HepG2 (cell line): ENCODE results near the gene ATXN1L. TPM values are rescaled to one million over a fixed set of nuclear protein-coding genes. Genes with fewer than 3 reads are reported as not detected.

Experiments
- ADNP ChIP-seq: sonication (generic); formaldehyde crosslinking; IDR thresholded peaks from 2 replicates; pipeline ENCODE4 v1.4.0; 2020; ENCODE audit warnings: missing genetic modification reagents
- ATF7 ChIP-seq, 2 experiments: fragments of 450-650 bp in 1 of 2; sonication (generic) in 1 of 2; formaldehyde crosslinking in 1 of 2; IDR thresholded peaks; 2 replicates each; pipeline versions ENCODE4 v1.4.0 to v1.6.1; 2016 to 2020; ENCODE audit warnings: antibody characterized with exemption in 1 of 2, mild to moderate bottlenecking in 1 of 2, missing genetic modification reagents in 1 of 2
- CHCHD3 ChIP-seq: sonication (generic); formaldehyde crosslinking; IDR thresholded peaks from 2 replicates; pipeline ENCODE4 v1.8.0; 2022; ENCODE audit warnings: mild to moderate bottlenecking, missing genetic modification reagents, moderate library complexity
- HOXD1 ChIP-seq: sonication (generic); formaldehyde crosslinking; IDR thresholded peaks from 2 replicates; pipeline ENCODE4 v1.5.0; 2020; ENCODE audit warnings: missing genetic modification reagents
- IKZF1 ChIP-seq: fragments of 450-650 bp; IDR thresholded peaks from 2 replicates; pipeline ENCODE4 v1.7.1; 2016
- MEIS1 ChIP-seq: sonication (generic); formaldehyde crosslinking; IDR thresholded peaks from 2 replicates; pipeline ENCODE4 v1.9.0; 2021; ENCODE audit warnings: mild to moderate bottlenecking, missing genetic modification reagents, moderate library complexity, borderline replicate concordance
- NAIF1 ChIP-seq: sonication (generic); formaldehyde crosslinking; IDR thresholded peaks from 2 replicates; pipeline ENCODE4 v1.5.0; 2020; ENCODE audit warnings: mild to moderate bottlenecking, missing genetic modification reagents, borderline replicate concordance
- NFAT5 ChIP-seq: sonication (generic); formaldehyde crosslinking; IDR thresholded peaks from 2 replicates; pipeline ENCODE4 v1.4.0; 2020; ENCODE audit warnings: missing genetic modification reagents
- SALL1 ChIP-seq: sonication (generic); formaldehyde crosslinking; IDR thresholded peaks from 2 replicates; pipeline ENCODE4 v1.8.0; 2022; ENCODE audit warnings: mild to moderate bottlenecking, missing genetic modification reagents
- YEATS4 ChIP-seq: sonication (generic); formaldehyde crosslinking; IDR thresholded peaks from 2 replicates; pipeline ENCODE4 v1.4.0; 2020; ENCODE audit warnings: missing genetic modification reagents, borderline replicate concordance
- ZFP36L2 ChIP-seq: sonication (generic); formaldehyde crosslinking; IDR thresholded peaks from 2 replicates; pipeline ENCODE4 v1.4.0; 2020; ENCODE audit warnings: missing genetic modification reagents
- ZNF138 ChIP-seq: sonication (generic); formaldehyde crosslinking; IDR thresholded peaks from 2 replicates; pipeline ENCODE4 v1.5.0; 2020; ENCODE audit warnings: mild to moderate bottlenecking, low read depth, missing genetic modification reagents
- ZNF317 ChIP-seq: sonication (generic); formaldehyde crosslinking; IDR thresholded peaks from 2 replicates; pipeline ENCODE4 v1.5.0; 2020; ENCODE audit warnings: mild to moderate bottlenecking, missing genetic modification reagents
- ZNF382 ChIP-seq: sonication (generic); formaldehyde crosslinking; IDR thresholded peaks from 2 replicates; pipeline ENCODE4 v1.5.0; 2020; ENCODE audit warnings: missing genetic modification reagents, mild to moderate bottlenecking, borderline replicate concordance
- ZNF414 ChIP-seq: sonication (generic); formaldehyde crosslinking; IDR thresholded peaks from 2 replicates; pipeline ENCODE4 v1.5.0; 2020; ENCODE audit warnings: missing genetic modification reagents
- ZNF451 ChIP-seq: sonication (generic); formaldehyde crosslinking; IDR thresholded peaks from 2 replicates; pipeline ENCODE4 v1.5.0; 2020; ENCODE audit warnings: mild to moderate bottlenecking, missing genetic modification reagents
- ZNF672 ChIP-seq: sonication (generic); formaldehyde crosslinking; IDR thresholded peaks from 2 replicates; pipeline ENCODE4 v1.8.1; 2022; ENCODE audit warnings: missing genetic modification reagents
- ZNF678 ChIP-seq: sonication (generic); formaldehyde crosslinking; IDR thresholded peaks from 2 replicates; pipeline ENCODE4 v1.4.0; 2020; ENCODE audit warnings: mild to moderate bottlenecking, missing genetic modification reagents
- ZNF737 ChIP-seq: sonication (generic); formaldehyde crosslinking; IDR thresholded peaks from 2 replicates; pipeline ENCODE4 v1.5.0; 2020; ENCODE audit warnings: missing genetic modification reagents, mild to moderate bottlenecking, borderline replicate concordance
- polyA plus RNA-seq, 8 experiments: library from polyadenylated mRNA; depleted of rRNA in 3 of 8; stranded (reverse) in 7 of 8; unstranded in 1 of 8; fragments of >200 nt; fragmentation: Illumina TruSeq in 4 of 8; extraction: Trizol in 4 of 8; gene quantifications; 2 replicates each; pipeline versions ENCODE4 v1.2.1 to v1.2.3, GENCODE V29; 2011 to 2016; ENCODE audit warnings: low read depth in 4 of 8, missing spikeins in 1 of 8, mixed read lengths in 1 of 8; ENCODE audit not compliant: insufficient read depth in 1 of 8
- total RNA-seq, 5 experiments: library from RNA; depleted of rRNA; stranded (reverse); fragments of >200 nt; fragmentation: Illumina TruSeq; extraction: Trizol; gene quantifications; 2 replicates each; pipeline ENCODE4 v1.2.3, GENCODE V29; 2016; ENCODE audit warnings: low read depth in 1 of 5
- TF ChIP-seq, protein P1 (sequence below): sonication (generic); formaldehyde crosslinking; IDR thresholded peaks from 2 replicates; pipeline ENCODE4 v1.4.0; 2020; ENCODE audit warnings: missing genetic modification reagents, borderline replicate concordance

The ATXN1L gene
- total and polyA plus RNA-seq, 2 of the 13 experiments (the other 11 are each of a cell fraction or from before 2014, with no cell fraction given): 20.0 to 22.4 TPM

- TF ChIP-seq MEIS1: peak; percentile 63
- peak; percentile 82 for TF ChIP-seq ZNF678
- TF ChIP-seq SALL1 (CRISPR knock-in tag): peak; percentile 92
- peak; percentile 93 for TF ChIP-seq NAIF1 (CRISPR knock-in tag)
- TF ChIP-seq ATF7 (IDR thresholded peaks at IDR 0.05): no peak
- peak; percentile 73; the same call in 1 of the 2 replicates for TF ChIP-seq ATF7 (CRISPR knock-in tag; IDR thresholded peaks at IDR 0.05)
- peak; percentile 96 for TF ChIP-seq NFAT5 (CRISPR knock-in tag)
- no peak for TF ChIP-seq ZNF451 (CRISPR knock-in tag)
- peak; percentile 84; the same call in 1 of the 2 replicates for TF ChIP-seq ZNF672
- peak; percentile 93; the same call in 1 of the 2 replicates for TF ChIP-seq ZNF414 (CRISPR knock-in tag)
- TF ChIP-seq ADNP (CRISPR knock-in tag): no peak
- peak; percentile 95; the same call in 1 of the 2 replicates for TF ChIP-seq ZNF138 (CRISPR knock-in tag)
- TF ChIP-seq HOXD1: peak; percentile 66
- TF ChIP-seq ZNF737 (CRISPR knock-in tag): peak; percentile 92; the same call in 1 of the 2 replicates
- no peak for TF ChIP-seq ZNF382 (CRISPR knock-in tag)
- peak; percentile 99 for TF ChIP-seq YEATS4 (CRISPR knock-in tag)
- TF ChIP-seq ZNF317: peak; percentile 88
- peak; percentile 21; the same call in 1 of the 2 replicates for TF ChIP-seq ZFP36L2 (CRISPR knock-in tag)
- TF ChIP-seq, protein P1, sequence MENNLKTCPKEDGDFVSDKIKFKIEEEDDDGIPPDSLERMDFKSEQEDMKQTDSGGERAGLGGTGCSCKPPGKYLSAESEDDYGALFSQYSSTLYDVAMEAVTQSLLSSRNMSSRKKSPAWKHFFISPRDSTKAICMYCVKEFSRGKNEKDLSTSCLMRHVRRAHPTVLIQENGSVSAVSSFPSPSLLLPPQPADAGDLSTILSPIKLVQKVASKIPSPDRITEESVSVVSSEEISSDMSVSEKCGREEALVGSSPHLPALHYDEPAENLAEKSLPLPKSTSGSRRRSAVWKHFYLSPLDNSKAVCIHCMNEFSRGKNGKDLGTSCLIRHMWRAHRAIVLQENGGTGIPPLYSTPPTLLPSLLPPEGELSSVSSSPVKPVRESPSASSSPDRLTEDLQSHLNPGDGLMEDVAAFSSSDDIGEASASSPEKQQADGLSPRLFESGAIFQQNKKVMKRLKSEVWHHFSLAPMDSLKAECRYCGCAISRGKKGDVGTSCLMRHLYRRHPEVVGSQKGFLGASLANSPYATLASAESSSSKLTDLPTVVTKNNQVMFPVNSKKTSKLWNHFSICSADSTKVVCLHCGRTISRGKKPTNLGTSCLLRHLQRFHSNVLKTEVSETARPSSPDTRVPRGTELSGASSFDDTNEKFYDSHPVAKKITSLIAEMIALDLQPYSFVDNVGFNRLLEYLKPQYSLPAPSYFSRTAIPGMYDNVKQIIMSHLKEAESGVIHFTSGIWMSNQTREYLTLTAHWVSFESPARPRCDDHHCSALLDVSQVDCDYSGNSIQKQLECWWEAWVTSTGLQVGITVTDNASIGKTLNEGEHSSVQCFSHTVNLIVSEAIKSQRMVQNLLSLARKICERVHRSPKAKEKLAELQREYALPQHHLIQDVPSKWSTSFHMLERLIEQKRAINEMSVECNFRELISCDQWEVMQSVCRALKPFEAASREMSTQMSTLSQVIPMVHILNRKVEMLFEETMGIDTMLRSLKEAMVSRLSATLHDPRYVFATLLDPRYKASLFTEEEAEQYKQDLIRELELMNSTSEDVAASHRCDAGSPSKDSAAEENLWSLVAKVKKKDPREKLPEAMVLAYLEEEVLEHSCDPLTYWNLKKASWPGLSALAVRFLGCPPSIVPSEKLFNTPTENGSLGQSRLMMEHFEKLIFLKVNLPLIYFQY (CRISPR knock-in tag): 0 out of 2 replicates have a peak, but pooled peaks have one; percentile 71
- TF ChIP-seq CHCHD3 (CRISPR knock-in tag): peak; percentile 99
- no peak for TF ChIP-seq IKZF1
Observed at GRCh38 chr16:71894921-71895678, 49.3 kb downstream of the ATXN1L start, which contains the start of gene IST1 (continued).
